Astrocyte of the cerebellum (primary cell): ENCODE measurements around the gene PTGES.

Source experiments
- DNase-seq: peaks from one replicate; pipeline ENCODE4 v3.0.0-alpha.2; 2011; ENCODE audit warnings: low read depth
- H3K4me3 ChIP-seq: 2 replicates; pipeline ENCODE4 v1.5.1; 2011; ENCODE audit warnings: mild to moderate bottlenecking, low read depth, low read length, moderate library complexity
- in situ Hi-C: cut with HindIII; loops from 2 replicates; pipeline ENCODE4 v1.10.0; 2017; ENCODE audit warnings: low sequenced_read_pairs
- TF ChIP-seq, protein P1 (sequence below): IDR thresholded peaks from 2 replicates; pipeline ENCODE4 v1.5.1; 2012; ENCODE audit warnings: low read length, low read depth, moderate library complexity, mild to moderate bottlenecking; ENCODE audit errors: missing control alignments

Gene PTGES

DNA sequence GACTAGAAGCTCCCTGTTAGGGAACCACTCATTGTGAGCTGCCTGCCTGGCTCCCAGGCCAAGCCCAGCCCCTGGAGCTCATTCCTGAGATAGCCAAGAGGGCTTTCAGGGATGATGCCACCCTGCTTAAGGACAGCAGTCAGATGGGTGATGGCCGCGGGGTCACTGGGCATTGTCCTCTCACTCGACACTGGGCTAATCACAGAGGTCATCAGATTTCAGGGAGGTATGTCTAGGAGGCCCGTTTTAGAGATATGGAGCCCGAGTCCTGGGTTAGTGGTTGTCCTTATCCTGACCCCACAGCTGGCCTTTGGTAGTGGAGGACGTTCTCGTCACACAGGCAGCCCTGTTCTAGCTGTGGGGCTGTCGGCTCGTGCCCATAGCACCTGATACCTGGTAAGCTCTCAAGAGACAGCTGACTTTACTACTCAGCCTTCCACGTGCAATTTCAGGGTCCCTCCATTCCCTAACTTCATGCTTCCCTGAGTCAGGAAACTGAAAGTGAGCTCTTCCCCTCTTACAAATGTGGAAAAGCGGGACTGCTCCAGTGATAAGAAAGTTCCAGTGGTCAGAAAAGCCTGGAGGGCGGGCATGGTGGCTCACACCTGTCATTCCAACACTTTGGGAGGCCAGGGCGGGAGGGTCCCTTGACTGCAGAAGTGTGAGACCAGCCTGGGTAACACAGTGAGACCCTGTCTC, 7.1 kb upstream of the PTGES start:
- DNase-seq: no peak
- TF ChIP-seq, protein P1, sequence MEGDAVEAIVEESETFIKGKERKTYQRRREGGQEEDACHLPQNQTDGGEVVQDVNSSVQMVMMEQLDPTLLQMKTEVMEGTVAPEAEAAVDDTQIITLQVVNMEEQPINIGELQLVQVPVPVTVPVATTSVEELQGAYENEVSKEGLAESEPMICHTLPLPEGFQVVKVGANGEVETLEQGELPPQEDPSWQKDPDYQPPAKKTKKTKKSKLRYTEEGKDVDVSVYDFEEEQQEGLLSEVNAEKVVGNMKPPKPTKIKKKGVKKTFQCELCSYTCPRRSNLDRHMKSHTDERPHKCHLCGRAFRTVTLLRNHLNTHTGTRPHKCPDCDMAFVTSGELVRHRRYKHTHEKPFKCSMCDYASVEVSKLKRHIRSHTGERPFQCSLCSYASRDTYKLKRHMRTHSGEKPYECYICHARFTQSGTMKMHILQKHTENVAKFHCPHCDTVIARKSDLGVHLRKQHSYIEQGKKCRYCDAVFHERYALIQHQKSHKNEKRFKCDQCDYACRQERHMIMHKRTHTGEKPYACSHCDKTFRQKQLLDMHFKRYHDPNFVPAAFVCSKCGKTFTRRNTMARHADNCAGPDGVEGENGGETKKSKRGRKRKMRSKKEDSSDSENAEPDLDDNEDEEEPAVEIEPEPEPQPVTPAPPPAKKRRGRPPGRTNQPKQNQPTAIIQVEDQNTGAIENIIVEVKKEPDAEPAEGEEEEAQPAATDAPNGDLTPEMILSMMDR: no peak
- in situ Hi-C loops: no loop called here
- no peak overlapping the region for H3K4me3 ChIP-seq

DNA sequence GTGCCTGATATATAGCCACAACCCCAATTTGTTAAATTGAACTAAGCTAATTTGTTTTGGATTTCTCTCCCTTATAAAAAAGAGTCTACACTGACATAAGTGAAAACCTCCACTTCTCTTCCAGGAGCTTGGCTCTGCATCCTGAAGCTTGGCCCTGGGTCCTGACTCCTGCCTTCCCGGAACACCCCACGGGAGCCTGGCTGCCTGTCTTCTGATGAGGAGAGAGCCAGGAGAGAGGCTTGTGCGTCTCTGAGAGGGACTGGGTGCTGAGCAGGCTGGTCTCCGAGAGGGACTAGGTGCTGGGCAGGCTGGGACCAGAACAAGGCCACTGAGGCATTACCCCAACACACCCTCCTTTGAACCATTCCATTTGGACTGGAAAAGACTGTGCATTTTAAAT, 6.5 kb upstream of the PTGES start:
- H3K4me3 ChIP-seq: no peak overlapping the region
- no peak for DNase-seq
- in situ Hi-C loops: no loop called here
- TF ChIP-seq, protein P1: no peak

DNA sequence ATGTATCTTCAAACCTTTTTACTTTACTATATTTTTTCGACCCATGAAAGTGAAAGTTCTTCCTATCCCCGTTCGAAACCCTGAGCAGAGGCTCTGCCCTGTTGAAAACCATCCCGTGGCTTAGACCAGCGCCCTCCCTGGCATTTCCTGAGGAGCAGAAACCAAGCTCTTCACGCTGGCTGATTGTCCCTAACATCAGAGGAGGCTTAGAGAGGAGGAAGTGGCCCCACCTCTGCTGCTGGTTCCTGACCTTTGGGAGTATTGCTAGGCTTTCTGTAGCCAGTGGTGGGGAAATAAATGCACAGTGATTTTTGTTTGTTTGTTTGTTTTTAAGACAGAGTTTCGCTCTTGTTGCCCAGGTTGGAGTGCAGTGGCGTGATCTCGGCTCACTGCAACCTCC, 4.2 kb upstream of the PTGES start:
- no peak overlapping the region for H3K4me3 ChIP-seq
- in situ Hi-C loops: no loop called here
- DNase-seq: no peak
- TF ChIP-seq, protein P1: no peak

DNA sequence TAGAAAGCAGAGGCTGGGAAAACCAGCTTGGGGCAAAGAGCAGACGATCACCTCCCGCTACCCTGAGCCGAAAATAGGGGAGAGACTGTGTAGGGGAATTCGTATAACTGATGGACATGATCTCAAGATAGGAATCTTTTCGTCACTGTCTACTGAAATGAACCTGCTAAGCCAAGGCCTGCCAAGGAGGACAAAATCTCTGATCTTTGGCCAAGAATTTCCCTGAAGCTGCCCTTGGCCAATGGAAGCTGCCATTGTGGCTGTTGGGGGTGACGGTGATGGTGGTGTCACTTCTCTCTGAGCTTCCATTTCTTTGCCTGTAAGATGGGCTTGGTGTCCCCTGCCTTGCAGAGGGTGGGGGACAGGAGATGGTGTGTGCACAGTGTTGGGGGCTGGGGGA, 3.3 kb upstream of the PTGES start:
- TF ChIP-seq, protein P1: no peak
- H3K4me3 ChIP-seq: no peak overlapping the region
- in situ Hi-C loops: no loop called here
- no peak for DNase-seq

DNA sequence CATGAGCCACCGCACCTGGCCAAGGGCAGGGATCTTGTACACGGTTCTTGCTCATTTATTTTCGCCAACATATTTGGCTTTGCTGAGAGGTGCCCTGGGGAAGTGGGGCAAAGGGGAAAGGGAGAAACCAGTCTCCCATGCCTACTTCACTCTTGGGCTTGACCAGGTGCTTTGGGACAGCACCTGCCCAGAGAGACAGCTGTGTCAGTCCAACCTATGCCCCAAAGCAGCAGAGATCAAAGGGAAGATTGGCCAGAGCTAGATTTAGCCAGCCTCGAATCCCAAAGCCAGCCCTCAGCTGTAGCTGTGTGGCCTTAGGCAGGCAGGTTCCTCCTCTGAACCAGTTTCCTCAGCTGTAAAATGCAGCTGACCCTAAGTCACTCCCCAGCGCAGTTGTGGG, 2.3 kb upstream of the PTGES start:
- in situ Hi-C loops: no loop called here
- TF ChIP-seq, protein P1: no peak
- H3K4me3 ChIP-seq: no peak overlapping the region
- DNase-seq: no peak

DNA sequence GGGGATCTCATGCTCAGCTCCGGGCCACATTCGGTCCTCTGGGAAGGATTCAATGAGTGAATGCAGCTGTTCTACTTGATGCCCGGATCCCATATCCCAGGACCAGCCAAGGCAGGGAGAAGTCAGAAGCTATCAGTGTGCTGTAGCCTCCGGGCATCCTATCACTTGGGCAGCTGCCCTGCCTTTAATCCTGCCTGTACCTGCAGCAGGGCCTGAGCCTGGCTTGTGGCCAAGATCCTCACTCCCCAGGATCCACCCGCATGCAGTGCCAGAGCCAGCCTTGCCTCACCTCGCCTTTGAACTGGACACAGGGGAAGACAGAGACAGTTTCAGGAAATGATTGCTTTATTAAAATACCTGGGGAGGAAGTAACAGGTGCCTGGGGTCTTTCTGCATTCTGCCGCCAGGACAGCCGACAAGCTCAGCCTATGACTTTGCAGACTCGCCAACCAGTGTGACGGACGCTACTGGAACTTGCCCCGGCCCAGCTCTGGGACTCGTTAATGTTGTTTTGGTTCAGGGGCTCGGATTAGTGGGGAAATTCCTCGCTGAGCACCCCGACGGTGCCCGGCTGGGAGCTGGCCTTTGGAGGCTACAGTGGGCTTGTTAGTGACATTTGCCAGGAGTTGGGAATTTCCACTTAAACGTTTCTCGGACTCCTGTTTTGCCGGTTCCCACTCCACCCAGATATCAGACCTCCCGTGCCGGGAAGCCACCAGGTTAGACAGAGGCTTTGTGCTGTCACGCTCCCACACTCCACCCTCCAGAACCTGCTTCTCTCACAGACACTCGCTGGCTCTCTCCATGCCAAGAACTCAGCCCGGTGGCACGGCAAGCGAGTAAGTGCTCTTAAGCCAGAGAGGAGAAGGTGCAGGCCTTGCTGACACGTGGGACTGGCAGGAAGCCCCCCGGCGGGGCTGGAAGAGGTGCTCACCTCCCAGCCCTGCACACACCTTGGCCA, 721 bp downstream of the PTGES start:
- no peak for DNase-seq
- in situ Hi-C loops: no loop called here
- peak overlapping the region; percentile 39 for H3K4me3 ChIP-seq
- TF ChIP-seq, protein P1: no peak
